Keratinocyte (primary cell): ENCODE measurements around the gene KDM5B. TPM values are rescaled to one million over a fixed set of nuclear protein-coding genes. Genes with fewer than 3 reads are reported as not detected.

ENCODE experiments used
- DNase-seq: peaks from one replicate; pipeline ENCODE4 v3.0.0-alpha.2; 2011; ENCODE audit warnings: low read depth, missing footprints, low spot score
- FAIRE-seq: peaks from 2 replicates; lab custom pipeline; 2011; peaks lifted over from hg19 to GRCh38; lab: Jason Lieb, UNC
- H2AFZ ChIP-seq: 2 replicates; pipeline ENCODE4 v1.6.0; 2012; ENCODE audit warnings: low read length, control low read depth, inconsistent platforms; ENCODE audit not compliant: control insufficient read depth
- H3K27ac ChIP-seq: 2 replicates; pipeline ENCODE4 v1.5.1; 2011; ENCODE audit warnings: low read length; ENCODE audit not compliant: control insufficient read depth, insufficient read depth
- H3K27me3 ChIP-seq: 3 replicates; pipeline ENCODE4 v1.6.0; 2011; ENCODE audit warnings: low read length; ENCODE audit not compliant: control insufficient read depth, insufficient read depth; ENCODE audit errors: extremely low read depth
- H3K36me3 ChIP-seq, 2 experiments: 2 replicates in 1 of 2; 3 replicates in 1 of 2; pipeline ENCODE4 v1.5.1; 2011; ENCODE audit warnings: low read length in 2 of 2, mild to moderate bottlenecking in 1 of 2; ENCODE audit not compliant: control insufficient read depth in 2 of 2, insufficient read depth in 2 of 2; ENCODE audit errors: extremely low read depth in 1 of 2
- H3K4me1 ChIP-seq: 3 replicates; pipeline ENCODE4 v1.5.1; 2011; ENCODE audit warnings: low read length; ENCODE audit not compliant: control insufficient read depth, insufficient read depth; ENCODE audit errors: extremely low read depth
- H3K4me2 ChIP-seq: 3 replicates; pipeline ENCODE4 v1.6.0; 2011; ENCODE audit warnings: low read depth, low read length; ENCODE audit not compliant: control insufficient read depth, insufficient read depth; ENCODE audit errors: extremely low read depth
- H3K4me3 ChIP-seq, 3 experiments: fragments of 200-600 bp in 1 of 3; sonication (generic) in 1 of 3; 2 replicates in 2 of 3; 3 replicates in 1 of 3; pipeline ENCODE4 v1.5.1; 2011 to 2016; ENCODE audit warnings: low read length in 3 of 3, mild to moderate bottlenecking in 3 of 3, control low read depth in 2 of 3, inconsistent platforms in 1 of 3, low read depth in 1 of 3, mixed read lengths in 1 of 3, mixed run types in 1 of 3, moderate library complexity in 1 of 3; ENCODE audit not compliant: control insufficient read depth in 2 of 3, insufficient read depth in 2 of 3; ENCODE audit errors: extremely low read depth in 1 of 3
- H3K79me2 ChIP-seq: 2 replicates; pipeline ENCODE4 v1.6.0; 2012; ENCODE audit warnings: low read length; ENCODE audit not compliant: control insufficient read depth, insufficient read depth
- H3K9ac ChIP-seq: 3 replicates; pipeline ENCODE4 v1.6.0; 2011; ENCODE audit warnings: low read length; ENCODE audit not compliant: control insufficient read depth, insufficient read depth; ENCODE audit errors: extremely low read depth
- H3K9me1 ChIP-seq: 3 replicates; pipeline ENCODE4 v1.6.0; 2011; ENCODE audit warnings: low read length; ENCODE audit not compliant: control insufficient read depth, insufficient read depth; ENCODE audit errors: extremely low read depth
- H3K9me3 ChIP-seq: 2 replicates; pipeline ENCODE4 v1.5.1; 2012; ENCODE audit warnings: low read depth, low read length; ENCODE audit not compliant: control insufficient read depth
- H4K20me1 ChIP-seq: 3 replicates; pipeline ENCODE4 v1.6.0; 2011; ENCODE audit warnings: low read length; ENCODE audit not compliant: control insufficient read depth, insufficient read depth; ENCODE audit errors: extremely low read depth
- EZH2 ChIP-seq: IDR thresholded peaks from one replicate; pipeline ENCODE4 v1.6.1; 2012; ENCODE audit warnings: inconsistent platforms, mild to moderate bottlenecking, low read length, moderate library complexity
- dilution Hi-C: fragments of 300-500 bp; cut with MboI; formaldehyde crosslinking; loops from one replicate; pipeline ENCODE4 v1.7.0; 2020; ENCODE audit warnings: low sequenced_read_pairs; ENCODE audit not compliant: extremely low pct_ligation_motif_present
- polyA plus RNA-seq, 5 experiments: library from polyadenylated mRNA; depleted of rRNA in 3 of 5; stranded (reverse) in 3 of 5; stranded (forward) in 1 of 5; unstranded in 1 of 5; fragments of >200 nt; gene quantifications; 1 replicate in 1 of 5; 2 replicates in 3 of 5; 3 replicates in 1 of 5; pipeline versions ENCODE4 v1.2.1 to v1.2.3, GENCODE V29; 2011 to 2012; ENCODE audit warnings: missing spikeins in 2 of 5, low read depth in 1 of 5, low replicate concordance in 1 of 5
- TF ChIP-seq, protein P1 (sequence below), 3 experiments: IDR thresholded peaks in 1 of 3; conservative IDR thresholded peaks in 1 of 3; optimal IDR thresholded peaks in 1 of 3; 2 replicates in 2 of 3; 3 replicates in 1 of 3; pipeline versions ENCODE3 to v1.5.1; 2011; ENCODE audit warnings: low read length in 3 of 3, mild to moderate bottlenecking in 3 of 3, moderate library complexity in 2 of 3, control low read depth in 1 of 3, inconsistent platforms in 1 of 3; ENCODE audit not compliant: insufficient read depth in 2 of 3; ENCODE audit errors: extremely low read depth in 1 of 3

Gene KDM5B
- polyA plus RNA-seq, 1 donor (not counting 4 experiments of a cell fraction or from before 2014, with no cell fraction given) = 60.1 TPM

DNA sequence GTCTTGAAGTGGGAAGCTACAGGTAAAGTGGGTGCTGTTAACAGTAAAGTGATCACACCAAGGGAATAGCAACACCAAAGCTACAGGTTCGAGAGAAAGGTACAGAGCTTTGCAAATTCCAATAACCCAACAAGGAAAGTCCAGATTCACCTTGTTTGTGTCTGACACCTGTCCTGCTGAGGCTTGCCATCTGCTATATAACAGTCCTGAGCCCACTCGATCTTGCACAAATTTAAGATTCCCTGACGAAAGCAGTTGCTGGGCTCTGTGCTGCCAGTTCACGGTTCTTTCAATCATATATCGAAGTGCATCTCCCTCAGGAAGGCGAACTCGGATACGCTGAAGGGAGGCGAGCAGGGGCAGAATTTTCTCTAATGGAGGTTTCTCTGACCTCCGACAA lies 75.0 kb downstream of the KDM5B start:
- Histone ChIP-seq H3K9me1 (no peaks in the 10 kb centered on the region), H3K27me3 (no peaks in the 10 kb centered on the region), H3K9me3 (no peaks in the 10 kb centered on the region), H3K36me3 (peaks cover 45 to 47% of the 10 kb centered on the region in 2 experiments), H2AFZ (no peak overlapping the region), H3K27ac (no peak overlapping the region), H4K20me1 (no peaks in the 10 kb centered on the region), H3K4me2 (no peak overlapping the region), H3K9ac (no peak overlapping the region), H3K4me1 (no peaks in the 10 kb centered on the region), H3K4me3 (no peak overlapping the region), H3K79me2 (no peaks in the 10 kb centered on the region)
- TF ChIP-seq EZH2 = no peak
- TF ChIP-seq, protein P1, sequence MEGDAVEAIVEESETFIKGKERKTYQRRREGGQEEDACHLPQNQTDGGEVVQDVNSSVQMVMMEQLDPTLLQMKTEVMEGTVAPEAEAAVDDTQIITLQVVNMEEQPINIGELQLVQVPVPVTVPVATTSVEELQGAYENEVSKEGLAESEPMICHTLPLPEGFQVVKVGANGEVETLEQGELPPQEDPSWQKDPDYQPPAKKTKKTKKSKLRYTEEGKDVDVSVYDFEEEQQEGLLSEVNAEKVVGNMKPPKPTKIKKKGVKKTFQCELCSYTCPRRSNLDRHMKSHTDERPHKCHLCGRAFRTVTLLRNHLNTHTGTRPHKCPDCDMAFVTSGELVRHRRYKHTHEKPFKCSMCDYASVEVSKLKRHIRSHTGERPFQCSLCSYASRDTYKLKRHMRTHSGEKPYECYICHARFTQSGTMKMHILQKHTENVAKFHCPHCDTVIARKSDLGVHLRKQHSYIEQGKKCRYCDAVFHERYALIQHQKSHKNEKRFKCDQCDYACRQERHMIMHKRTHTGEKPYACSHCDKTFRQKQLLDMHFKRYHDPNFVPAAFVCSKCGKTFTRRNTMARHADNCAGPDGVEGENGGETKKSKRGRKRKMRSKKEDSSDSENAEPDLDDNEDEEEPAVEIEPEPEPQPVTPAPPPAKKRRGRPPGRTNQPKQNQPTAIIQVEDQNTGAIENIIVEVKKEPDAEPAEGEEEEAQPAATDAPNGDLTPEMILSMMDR (optimal IDR thresholded peaks at IDR 0.05 in 1 of 3, IDR thresholded peaks at IDR 0.05 in 1 of 3, conservative IDR thresholded peaks at IDR 0.05 in 1 of 3; ENCODE audit: extremely low read depth in 1 of 3, insufficient read depth in 2 of 3, low read length in 3 of 3) = no peak
- dilution Hi-C loops = no loop called here
- DNase-seq (no peak), FAIRE-seq (no peak)

DNA sequence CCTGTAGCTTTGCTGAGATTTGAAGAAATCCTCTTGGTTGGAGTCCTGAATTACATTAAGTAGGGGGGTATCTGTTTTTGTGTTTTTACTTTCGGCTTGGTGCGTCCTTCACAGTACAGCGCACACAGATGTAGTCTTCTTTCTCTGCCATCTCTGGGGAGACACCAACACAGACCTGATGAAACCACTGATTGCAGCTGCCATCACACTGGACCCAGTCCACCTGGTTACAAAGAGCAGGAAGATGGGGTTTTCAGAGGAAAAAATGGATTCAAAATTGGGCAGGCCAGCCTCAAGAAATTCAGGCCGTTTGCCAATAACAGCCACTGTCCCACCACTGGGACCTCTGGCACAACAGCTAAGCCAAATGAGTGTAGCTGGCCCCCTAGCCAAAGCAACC lies 79.3 kb downstream of the KDM5B start:
- no peaks in the 10 kb centered on the region for H4K20me1 ChIP-seq
- dilution Hi-C loops = no loop called here
- H3K4me1 ChIP-seq = no peaks in the 10 kb centered on the region
- no peaks in the 10 kb centered on the region for H3K27me3 ChIP-seq
- no peak overlapping the region for H3K9ac ChIP-seq
- FAIRE-seq (no peak), DNase-seq (no peak)
- H2AFZ ChIP-seq = no peak overlapping the region
- no peaks in the 10 kb centered on the region for H3K9me3 ChIP-seq
- H3K36me3 ChIP-seq = peaks cover 45 to 48% of the 10 kb centered on the region in 2 experiments
- no peak overlapping the region for H3K27ac ChIP-seq
- H3K9me1 ChIP-seq = no peaks in the 10 kb centered on the region
- no peaks in the 10 kb centered on the region for H3K79me2 ChIP-seq
- TF ChIP-seq, protein P1 (optimal IDR thresholded peaks at IDR 0.05 in 1 of 3, IDR thresholded peaks at IDR 0.05 in 1 of 3, conservative IDR thresholded peaks at IDR 0.05 in 1 of 3; ENCODE audit: extremely low read depth in 1 of 3, insufficient read depth in 2 of 3, low read length in 3 of 3) = no peak
- no peak for TF ChIP-seq EZH2
- H3K4me3 ChIP-seq = no peak overlapping the region
- H3K4me2 ChIP-seq = no peak overlapping the region
